Astrocyte (in vitro differentiated cells and primary cell): ENCODE measurements around the gene CBLC.

Experiments used
- CTCF ChIP-seq: IDR thresholded peaks from 2 replicates; pipeline ENCODE4 v1.5.1; 2011; ENCODE audit warnings: low read depth, mild to moderate bottlenecking, inconsistent platforms, low read length, moderate library complexity; ENCODE audit not compliant: insufficient read depth
- EZH2 ChIP-seq: IDR thresholded peaks from 2 replicates; pipeline ENCODE4 v1.6.1; 2012; ENCODE audit warnings: mild to moderate bottlenecking, low read length, inconsistent platforms; ENCODE audit not compliant: insufficient read depth

- TF ChIP-seq CTCF (no peak), EZH2 (no peak)
Observed at GRCh38 chr19:44824761-44825160, 47.1 kb downstream of the CBLC start.
